Activated CD4-positive, alpha-beta T cell treated with anti-CD3 and anti-CD28 coated beads for 48 hours (primary cell): ENCODE results near the gene TRIM24.

Source experiments
- DNase-seq: peaks from one replicate; pipeline ENCODE4 v3.0.0-alpha.2; 2020

TRIM24 gene

DNA sequence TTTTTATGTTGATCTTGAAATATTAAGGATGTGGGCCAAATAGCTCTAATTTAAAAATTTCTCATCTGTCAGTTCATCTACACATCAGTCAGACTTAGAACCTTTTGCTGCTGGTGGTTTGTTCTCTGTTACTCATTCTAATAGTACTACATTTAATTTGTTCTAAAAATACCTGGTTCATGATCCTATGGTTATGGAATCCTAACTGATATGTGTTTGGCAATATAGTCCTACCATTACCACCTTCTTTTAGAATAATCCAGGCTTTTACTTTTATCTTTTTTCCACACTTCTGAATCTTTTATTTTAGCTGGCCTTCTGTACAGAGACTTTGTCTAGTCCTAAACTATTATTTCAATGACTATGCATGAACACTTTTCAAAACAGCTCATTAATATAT is 124.2 kb downstream of the TRIM24 start:
- DNase-seq: no peak

- no peak for DNase-seq
Observed at GRCh38 chr7:138584696-138585095, 124.6 kb downstream of the TRIM24 start.

DNA sequence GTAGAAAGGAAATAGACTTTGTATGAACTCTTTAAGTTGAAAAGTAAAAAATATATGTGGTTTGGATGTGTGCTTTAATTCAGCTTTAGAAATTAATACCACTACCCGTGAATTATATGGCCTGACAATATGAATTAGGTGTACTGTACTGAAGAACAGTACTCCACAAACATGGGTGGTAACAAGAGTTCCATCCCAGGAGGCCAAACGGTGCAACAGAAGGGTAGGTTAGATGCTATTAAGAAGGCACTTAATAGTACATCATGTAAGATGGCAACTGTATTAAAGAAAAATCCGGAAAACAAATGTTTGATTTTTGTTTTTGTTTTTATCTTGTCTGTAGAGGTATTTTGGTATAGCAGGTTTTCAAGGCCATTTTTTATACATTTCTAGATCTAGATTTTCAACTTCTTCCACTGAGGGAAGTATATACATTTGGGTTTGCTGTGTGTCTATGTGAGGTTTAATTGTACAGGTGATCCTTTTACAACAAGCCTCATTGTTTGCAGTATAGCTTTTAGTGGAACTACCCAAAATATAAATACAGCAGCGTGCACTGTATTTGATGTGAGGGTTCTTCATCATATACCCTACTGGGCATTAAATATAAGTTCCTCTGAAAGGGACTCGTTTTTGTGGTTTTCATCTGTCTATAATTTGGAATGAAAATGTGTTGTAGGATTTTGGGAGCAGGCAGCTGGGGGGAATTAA is 125.4 kb downstream of the TRIM24 start:
- DNase-seq: no peak

DNA sequence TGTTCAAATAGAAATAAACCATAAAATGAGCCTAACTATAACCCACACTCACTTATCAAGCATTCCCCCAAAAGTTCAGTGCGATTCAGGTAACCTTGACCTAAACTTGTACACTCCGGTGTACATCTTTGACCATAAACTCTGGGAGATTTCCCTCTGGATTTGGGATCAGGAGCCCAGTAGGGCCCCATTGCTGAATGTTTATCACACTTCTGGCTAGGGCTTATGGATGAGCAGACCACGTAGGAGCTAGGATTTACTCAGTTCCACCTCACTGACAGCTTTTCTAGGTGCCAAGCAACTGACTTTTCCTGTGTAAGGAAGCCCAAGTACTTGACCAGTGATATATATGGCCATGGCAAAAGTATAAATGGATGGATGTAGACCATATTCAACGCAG is 127.4 kb downstream of the TRIM24 start:
- no peak for DNase-seq

DNA sequence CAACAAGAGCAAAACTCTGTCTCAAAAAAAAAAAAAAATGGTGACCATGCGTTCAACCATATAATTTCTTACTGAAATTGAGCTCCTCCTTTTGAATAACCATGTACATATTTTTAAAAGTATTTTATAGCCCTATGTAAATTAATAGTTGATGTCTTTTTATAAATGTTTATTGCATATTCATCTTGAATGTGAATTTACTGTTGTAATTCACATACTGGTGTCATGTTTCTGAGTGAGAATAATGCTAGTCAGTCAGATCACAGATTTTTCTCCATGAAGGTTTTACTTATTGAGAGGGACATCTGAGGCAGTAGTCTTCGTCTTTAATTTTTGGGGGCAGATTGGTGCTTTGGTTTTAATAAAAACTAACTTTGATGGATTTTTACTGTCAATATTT is 128.9 kb downstream of the TRIM24 start:
- no peak for DNase-seq

DNA sequence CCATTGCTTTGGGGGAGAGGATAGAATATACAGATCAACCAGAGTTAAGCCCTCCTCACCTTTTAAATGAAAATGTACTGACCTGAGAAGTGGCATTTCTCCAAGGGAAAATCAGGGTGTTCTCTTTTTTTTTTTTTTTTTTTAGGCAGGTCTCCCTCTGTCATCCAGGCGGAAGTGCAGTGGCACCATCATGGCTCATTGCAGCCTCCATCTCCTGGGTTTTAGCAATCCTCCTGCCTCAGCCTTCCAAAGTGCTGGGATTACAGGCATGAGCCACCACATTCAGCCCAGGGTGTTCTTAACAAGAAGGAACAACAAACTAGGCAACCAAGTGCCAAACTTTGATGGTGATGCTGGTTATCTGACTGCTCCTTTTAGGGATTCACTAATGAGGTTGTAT is 130.1 kb downstream of the TRIM24 start:
- no peak for DNase-seq

DNA sequence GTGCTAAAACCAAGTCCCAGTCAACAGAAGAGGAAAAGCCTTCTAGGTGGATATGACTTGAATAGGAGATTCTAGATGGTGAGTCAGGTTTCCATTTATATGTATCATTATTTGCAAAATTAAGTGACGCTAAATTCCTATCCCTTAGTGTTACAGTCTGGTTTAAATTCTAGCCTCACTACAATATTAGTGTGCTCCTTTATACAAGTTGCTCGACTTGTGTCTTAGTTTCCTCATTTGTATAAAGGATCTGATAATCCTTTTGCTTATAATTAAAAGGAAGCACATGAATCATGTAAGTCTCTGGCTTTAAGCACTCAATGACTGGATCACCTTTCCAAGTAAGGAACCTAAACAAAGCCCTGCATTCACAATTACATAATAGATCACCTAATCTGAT is 135.4 kb downstream of the TRIM24 start:
- DNase-seq: no peak

DNA sequence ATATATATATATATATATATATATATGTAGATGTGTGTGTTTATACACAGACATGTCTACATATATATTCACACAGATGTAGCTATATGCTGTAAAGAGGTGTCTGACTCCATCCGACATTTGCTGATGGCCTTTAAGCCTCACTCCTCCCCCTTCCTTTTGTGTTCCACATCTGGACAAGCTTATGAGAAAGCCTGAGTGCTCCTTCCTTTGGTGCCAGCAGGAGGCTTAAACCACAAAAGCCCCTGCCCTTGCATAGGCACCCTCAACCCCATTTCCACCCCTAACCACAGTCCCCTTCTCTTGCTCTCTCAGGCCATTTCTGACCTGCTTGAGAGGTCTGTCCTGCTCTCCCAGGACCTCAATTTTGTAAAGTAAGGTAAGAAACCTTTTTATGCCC is 142.4 kb downstream of the TRIM24 start:
- no peak for DNase-seq

- DNase-seq: no peak
Observed at GRCh38 chr7:138603549-138604318, 143.7 kb downstream of the TRIM24 start.

DNA sequence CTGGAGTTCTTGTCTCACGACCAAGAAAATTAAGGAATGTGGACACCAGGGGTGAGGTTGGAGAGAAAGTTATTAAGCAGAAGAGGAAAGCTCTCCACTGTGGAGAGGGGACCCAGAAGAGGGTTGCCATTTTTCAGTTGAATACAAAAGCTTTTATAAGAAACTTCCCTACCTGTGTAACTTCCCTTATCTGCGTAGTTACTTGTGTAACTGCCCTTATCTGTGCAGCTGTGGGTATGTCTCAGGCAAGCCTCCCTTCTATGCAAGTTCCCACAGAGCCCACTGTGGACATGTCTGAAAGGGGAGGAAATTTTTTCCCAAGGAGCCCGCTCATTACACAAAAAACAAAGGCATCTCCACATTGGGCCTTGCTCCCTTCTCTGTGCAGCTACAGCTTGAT is 146.2 kb downstream of the TRIM24 start:
- no peak for DNase-seq

GRCh38 chr7:138607216-138608126 is 147.4 kb downstream of the TRIM24 start:
- no peak for DNase-seq

DNA sequence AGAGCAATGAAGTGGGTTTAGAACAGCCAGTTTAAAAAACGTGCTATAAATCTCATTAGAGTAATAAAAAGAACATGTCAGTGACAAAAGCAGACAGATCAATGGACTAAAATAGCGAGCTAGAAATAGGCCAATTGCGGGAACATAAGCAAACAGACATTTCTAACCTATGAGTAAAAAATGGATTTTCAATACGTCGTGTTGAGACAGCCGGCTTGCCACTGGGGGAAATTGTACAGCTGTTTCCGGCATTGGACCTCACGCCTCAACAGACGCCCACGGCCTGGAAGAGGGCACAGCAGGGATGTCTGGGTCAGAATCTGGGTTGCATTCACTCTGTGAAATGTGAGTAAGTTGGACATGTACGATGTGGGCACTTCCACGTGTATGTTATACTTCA is 148.2 kb downstream of the TRIM24 start:
- DNase-seq: peak; percentile 39

- DNase-seq: no peak
Observed at GRCh38 chr7:138610671-138611170, 150.7 kb downstream of the TRIM24 start.

- DNase-seq: no peak
Observed at GRCh38 chr7:138613630-138614029, 153.6 kb downstream of the TRIM24 start.

- no peak for DNase-seq
Observed at GRCh38 chr7:138616085-138616484, 156.0 kb downstream of the TRIM24 start.

DNA sequence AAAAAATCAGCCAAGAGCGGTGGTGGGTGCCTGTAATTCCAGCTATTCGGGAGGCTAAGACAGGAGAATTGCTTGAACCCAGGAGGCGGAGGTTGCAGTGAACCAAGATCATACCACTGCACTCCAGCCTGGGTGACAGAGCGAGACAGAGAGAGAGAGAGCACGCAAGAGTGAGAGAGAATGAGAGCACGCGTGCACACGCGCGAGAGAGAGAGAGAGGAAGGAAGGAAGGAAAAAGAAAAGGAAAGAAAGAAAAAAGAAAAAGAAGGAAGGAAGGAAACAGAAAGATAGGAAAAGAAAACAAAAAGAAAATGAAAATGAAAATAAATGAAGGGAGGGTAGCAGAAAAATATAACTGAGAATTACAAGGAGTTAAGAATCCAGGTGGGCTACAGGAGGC is 158.4 kb downstream of the TRIM24 start:
- no peak for DNase-seq

GRCh38 chr7:138618933-138619332 is 158.9 kb downstream of the TRIM24 start:
- DNase-seq: no peak

DNA sequence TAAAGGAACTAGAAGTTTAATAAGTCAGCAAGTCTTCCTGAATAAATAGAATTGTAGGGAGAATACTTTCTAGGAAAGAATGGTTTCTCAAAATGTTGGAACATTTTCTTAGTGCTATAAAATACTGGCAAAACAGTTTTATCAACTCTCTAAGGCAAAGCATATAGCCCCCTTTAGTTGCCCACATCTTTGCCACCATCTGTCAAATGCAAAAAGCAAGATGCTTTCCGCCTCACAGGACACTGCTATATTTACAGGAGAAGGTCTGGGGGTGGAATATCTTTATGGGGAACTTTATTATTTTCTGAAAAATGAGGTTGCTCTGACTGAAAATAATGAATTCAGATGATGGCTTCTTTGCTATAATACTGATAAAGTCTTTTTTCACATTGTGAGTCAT is 162.8 kb downstream of the TRIM24 start:
- no peak for DNase-seq

DNA sequence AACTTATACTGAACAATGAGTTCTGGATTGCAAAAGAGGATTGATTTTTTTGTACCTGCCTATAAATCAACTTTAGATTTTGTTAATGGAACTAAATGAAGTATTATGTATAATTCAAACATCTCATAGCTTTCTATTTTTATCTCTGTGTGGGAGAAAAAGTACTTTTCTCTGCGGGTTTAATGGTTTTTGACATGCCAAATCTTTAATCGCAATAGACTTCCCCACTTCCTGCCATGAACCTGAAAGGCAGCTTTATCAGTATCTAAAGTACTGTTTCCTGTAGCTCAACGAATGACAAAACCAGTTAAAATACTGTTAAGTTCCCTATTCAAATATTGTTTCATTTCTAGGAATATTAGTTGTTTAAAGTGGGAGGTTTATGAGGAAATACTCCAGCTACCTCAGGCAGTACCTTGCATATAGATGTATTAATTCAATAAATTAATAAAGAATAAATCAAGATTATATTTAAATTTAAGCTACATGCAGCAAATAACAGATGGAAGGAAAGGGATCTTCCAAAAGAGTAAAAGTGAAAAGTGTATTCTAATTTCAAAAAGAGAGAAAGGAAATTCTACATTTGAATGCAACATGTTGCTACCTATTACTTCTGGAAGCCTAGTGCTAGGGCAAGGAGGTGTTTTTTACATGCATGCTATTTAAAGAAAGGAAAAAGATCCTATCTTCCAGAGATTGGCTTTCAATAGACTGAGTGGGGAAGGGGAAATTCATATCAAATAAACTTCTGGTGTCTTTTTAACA is 165.2 kb downstream of the TRIM24 start:
- DNase-seq: no peak

- no peak for DNase-seq
Observed at GRCh38 chr7:138625849-138626230, 165.8 kb downstream of the TRIM24 start.

DNA sequence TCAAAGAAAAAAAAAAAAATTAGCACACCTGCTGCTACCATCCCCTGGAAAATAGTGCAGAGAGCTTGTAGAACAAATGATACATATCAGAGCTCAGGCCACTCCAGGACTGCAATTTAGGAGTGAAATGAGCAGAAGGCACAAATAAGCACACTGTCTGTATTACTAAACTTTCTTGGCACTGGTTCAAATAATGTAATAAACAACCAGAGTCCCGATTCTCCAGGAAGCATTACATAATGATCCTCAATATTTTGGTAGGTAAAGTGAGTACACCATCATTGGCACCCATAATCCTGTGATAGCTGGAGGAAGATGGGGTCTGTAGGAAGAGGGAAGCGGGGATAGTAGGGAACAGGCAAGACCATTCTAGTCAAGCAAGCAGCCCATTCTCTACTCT is 166.8 kb downstream of the TRIM24 start:
- no peak for DNase-seq

- DNase-seq: no peak
Observed at GRCh38 chr7:138627361-138627760, 167.3 kb downstream of the TRIM24 start.
